ENCODE data around the gene ZSCAN9. TPM values are rescaled to one million over a fixed set of nuclear protein-coding genes. Genes with fewer than 3 reads are reported as not detected.

Gene ZSCAN9
- total RNA-seq, 1 experiment from 2014 or later = 10.7 TPM

DNA sequence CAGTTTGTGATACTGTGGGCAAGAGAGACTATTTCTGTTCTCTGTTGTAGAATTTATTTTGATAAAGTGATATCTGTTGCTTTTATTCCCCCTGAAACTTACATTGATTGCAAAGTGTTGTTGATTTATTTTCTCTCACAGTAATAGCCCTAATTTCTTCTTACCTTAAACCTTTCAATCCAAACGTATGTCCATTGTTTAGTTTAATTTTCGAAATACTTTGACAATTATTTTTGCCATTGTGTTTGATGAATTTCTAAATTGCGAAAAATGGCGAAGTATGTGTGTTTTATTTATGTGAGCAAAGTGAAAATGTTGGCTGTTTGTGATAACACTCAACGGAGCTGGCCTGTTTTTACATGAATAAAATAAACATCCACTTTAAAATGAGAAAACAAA is 41.5 kb downstream of the ZSCAN9 start:
- no peak for DNase-seq (ENCODE audit: low read depth)

DNA sequence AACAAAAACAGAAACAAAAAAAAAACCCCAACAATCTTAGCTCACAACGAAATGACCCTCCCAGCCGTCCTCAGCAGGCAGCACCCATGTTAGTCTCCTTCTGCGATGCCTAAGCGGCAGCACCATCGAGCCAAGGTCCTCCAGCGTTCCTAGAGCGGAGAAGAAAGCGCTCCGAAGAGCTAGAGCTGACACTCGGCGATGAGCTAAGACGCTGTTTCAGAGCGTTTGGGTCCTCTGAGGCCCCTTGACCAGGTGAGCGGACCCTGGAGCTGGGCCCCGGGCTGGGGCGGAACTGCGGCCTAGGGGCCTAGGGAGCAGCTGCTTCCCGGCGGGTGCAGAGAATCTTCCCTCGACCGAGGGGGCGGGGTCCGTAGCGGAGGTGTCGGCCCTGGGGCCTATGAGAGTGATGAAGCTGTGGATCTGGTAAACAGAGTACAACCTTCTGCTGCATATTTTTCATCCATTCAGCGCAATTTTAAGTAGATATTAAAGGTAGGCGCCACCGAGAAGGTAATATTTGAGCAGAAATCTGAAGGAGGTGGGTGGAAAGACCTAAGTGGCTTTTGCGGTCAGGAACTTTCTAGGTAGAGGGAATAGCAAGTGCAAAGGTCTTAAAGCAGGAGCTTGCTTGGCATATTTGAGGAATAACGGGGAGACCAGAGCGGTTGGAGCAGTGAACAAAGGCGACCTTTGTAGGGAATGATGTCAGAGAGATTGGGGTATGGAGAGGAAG is 42.1 kb downstream of the ZSCAN9 start, which contains the start of gene ZSCAN26:
TSS of gene ZSCAN26 (plus strand) at position 182 of the 733 bp plus-strand sequence. CDS start 4,777 bp downstream, outside the sequence.
- peak; percentile 85 for DNase-seq (ENCODE audit: low read depth)

DNA sequence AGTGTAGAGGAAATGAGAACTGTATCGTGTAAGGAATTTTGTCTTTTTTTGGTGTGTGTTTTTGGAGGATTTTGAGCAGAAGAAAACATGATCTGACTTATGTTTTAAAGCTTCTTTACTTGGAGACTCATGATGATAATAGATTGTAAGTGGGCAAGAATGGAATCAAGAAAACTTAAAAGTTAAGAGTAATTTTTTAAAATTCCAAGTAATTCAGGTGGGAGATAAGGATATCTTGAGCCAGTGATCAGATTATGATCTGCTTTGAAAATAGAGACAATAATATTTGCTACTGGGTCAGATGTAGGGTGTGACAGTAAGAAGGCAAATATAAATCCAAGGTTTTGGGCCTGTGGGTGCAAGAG is 42.6 kb downstream of the ZSCAN9 start:
- no peak for DNase-seq (ENCODE audit: low read depth)

DNA sequence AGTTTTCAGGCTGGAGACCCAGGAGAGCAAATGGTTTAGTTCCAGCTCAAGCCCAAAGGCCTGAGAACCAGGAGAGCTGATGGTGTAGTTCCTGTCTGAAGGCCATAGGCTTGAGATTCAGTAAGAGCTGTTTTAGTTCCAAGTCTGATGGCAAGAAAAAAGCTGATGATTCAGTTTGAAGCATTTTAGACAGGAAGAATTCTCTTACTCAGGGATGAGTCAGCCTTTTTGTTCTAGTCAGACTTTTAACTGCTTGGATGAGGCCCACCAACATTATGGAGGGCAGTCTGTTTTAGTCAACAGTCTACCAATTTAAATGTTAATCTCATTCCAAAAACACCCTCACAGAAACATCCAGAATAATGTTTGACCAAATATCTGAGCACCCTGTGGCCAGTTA is 44.4 kb downstream of the ZSCAN9 start:
- DNase-seq (ENCODE audit: low read depth) = peak; percentile 90

DNA sequence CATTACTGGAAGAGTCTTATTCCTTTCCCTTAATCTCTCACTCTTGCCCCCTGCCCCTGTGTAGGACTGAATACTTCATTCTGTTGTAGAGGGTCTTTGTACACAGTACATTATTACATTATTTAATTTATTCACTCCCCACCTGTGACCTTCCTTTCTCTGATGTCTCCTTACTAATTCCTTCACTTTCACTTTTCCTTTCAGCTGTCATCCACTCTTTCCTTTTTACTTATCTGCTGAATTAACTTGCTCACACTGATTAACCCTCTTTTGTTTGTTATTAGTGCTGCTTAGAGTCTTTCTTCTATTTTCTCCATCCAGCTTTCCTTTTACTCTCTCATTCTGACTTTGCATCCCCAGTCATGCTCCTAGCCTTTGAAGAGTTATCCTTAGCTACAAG is 49.8 kb downstream of the ZSCAN9 start:
- no peak for DNase-seq (ENCODE audit: low read depth)

DNA sequence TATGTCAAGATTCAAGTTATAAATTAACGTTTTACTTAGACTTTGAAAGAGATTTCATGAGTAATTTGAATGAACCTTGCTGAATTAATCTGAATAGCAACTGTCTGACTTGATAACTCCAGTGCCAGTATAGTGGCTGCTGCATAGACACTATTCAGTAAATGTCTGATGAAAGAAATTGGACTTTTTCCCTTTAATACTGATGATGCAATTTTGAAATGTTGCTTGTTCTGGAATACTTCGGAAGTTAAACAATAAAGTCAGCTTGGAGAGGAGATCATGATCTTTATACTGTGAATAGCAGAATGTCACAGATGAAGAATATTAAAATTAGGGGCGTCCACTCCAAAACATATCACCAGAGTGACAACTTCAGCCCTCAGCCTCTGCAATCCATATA is 52.7 kb downstream of the ZSCAN9 start:
- no peak for DNase-seq (ENCODE audit: low read depth)

DNA sequence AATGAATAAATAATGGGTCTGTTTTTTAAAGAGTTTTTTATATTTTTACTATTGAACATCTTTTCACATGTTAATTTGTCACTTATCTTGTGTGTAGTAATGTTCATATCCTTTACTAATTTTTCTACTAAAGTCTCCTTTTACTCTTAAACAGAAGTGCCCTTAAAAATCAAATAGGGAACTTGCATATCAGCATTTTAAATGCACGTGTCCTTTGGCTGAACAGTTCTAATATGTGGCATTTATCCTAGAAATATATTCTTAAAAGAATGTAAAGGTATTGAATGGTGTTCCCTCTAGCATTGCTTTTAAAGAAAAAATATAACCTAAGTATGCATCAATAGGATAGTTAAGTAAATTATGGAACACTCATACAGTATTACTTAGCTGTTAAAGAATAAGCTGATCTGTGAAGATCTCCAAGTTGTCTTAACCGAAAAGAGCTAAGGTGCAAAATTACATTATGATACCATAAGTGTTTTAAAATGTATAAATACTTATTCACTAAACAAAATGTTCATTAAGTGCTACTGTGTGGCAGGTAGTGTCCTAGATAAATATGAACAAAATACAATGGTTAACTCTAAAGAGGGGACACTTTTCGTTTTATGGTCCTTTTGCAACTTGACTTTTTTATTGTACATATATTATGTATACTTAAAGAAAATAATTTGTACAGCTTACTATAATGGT is 55.7 kb downstream of the ZSCAN9 start:
- DNase-seq (ENCODE audit: low read depth) = no peak

DNA sequence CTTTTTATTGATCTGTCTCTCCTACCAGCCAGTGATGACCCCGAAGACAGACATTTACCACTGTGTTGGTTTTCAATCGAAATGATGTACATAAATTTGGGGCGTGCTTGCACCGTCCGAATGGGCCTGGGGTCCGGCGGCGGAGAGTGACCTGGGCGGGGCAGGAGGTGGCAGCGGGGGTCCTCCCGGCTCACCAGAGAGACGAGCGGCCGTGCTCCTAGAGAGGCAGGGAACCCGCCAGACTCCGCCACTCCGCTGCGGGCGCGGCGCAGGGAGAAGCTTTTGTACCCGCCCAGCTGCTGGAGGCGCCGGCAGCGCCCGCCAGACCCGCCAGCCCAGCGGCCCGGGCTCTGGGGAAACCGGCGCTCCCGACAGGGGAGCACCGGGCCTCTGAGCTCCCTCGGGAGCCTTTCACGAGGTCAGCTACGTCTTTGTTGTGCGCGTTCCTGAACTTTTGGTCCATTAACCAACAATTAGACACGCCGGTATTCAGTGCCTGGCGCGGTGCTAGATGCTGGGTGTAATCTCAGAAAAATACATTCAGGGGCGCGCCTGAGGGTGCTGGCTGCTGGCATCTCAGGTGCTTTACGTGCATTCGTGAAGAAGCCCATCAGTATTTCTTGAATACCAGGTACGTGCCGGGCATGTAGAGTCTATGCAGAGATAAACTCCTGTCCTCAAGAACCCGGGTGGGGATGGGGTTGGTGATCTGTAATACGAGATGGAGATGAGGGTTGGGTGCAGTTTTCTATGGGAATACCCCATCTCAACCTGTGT is 56.4 kb downstream of the ZSCAN9 start, which contains the start of gene PGBD1:
TSS of gene PGBD1 (plus strand) at position 285 of the 777 bp plus-strand sequence. CDS start 2,242 bp downstream, outside the sequence.
- DNase-seq (ENCODE audit: low read depth) = peak; percentile 74

DNA sequence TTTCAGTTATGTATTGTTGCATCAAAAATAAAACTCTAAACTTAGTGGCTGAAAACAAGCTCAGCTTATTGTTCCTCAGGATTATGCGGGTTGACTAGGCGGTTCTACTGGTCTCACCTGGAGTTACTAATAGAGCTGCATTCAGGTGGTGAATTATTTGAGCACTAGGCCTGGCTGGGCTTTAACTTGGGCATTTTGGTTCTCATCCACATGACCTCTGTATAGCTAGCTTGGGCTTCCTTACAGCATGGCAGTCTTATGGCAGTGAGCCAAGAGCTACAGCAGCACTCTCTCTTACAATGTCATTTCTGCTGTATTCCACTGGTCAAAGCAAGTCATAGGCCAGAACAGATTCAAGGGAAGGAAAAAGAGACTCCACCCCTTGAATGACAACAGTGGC is 57.9 kb downstream of the ZSCAN9 start:
- no peak for DNase-seq (ENCODE audit: low read depth)

Other genes starting within 250 kb of the ZSCAN9 start
- 0.39 and 0.43 TPM in 2 replicates for gene ZNF165, start 144.7 kb upstream of the ZSCAN9 start, total RNA-seq (2014; rRNA removed; shearing (Covaris generic))
- 1.6 and 3.2 TPM in 2 replicates for gene ZSCAN16, start 100.7 kb upstream of the ZSCAN9 start, total RNA-seq (2014; rRNA removed; shearing (Covaris generic))
- gene ZKSCAN8, start 83.4 kb upstream of the ZSCAN9 start, total RNA-seq (2014; rRNA removed; shearing (Covaris generic)) = 6.9 and 9.6 TPM in 2 replicates
- gene ZKSCAN4, start 27.0 kb downstream of the ZSCAN9 start, total RNA-seq (2014; rRNA removed; shearing (Covaris generic)) = 3.2 and 4.8 TPM in 2 replicates
- gene NKAPL, start 34.0 kb downstream of the ZSCAN9 start, total RNA-seq (2014; rRNA removed; shearing (Covaris generic)) = not detected in 2 replicates
- 11.1 and 14.5 TPM in 2 replicates for gene ZSCAN26, start 41.9 kb downstream of the ZSCAN9 start, total RNA-seq (2014; rRNA removed; shearing (Covaris generic))
- 6.1 and 6.2 TPM in 2 replicates for gene PGBD1, start 56.3 kb downstream of the ZSCAN9 start, total RNA-seq (2014; rRNA removed; shearing (Covaris generic))
- gene ZSCAN31, start 110.9 kb downstream of the ZSCAN9 start, total RNA-seq (2014; rRNA removed; shearing (Covaris generic)) = 4.3 and 7.3 TPM in 2 replicates
- 2.9 and 3.4 TPM in 2 replicates for gene ZKSCAN3, start 124.7 kb downstream of the ZSCAN9 start, total RNA-seq (2014; rRNA removed; shearing (Covaris generic))
- gene ZSCAN12, start 174.5 kb downstream of the ZSCAN9 start, total RNA-seq (2014; rRNA removed; shearing (Covaris generic)) = 3.1 and 3.8 TPM in 2 replicates
- gene ZSCAN23, start 218.2 kb downstream of the ZSCAN9 start, total RNA-seq (2014; rRNA removed; shearing (Covaris generic)) = 0.43 and 0.84 TPM in 2 replicates

Data from HT1080 (cell line).